LNCaP clone FGC (cell line): Measurements from ENCODE around the gene SLC17A7.

Experiments used
- DNase-seq: peaks from one replicate; pipeline ENCODE4 v3.0.0-alpha.2; 2011; ENCODE audit warnings: low read depth
- H3K4me3 ChIP-seq: 2 replicates; pipeline ENCODE4 v1.5.1; 2011; ENCODE audit warnings: mild to moderate bottlenecking, low read depth, low read length, control low read depth
- CTCF ChIP-seq: IDR thresholded peaks from 2 replicates; pipeline ENCODE4 v1.5.1; 2012; ENCODE audit warnings: mild to moderate bottlenecking; ENCODE audit not compliant: control insufficient read depth, insufficient read depth; ENCODE audit errors: extremely low read depth

SLC17A7 gene

GRCh38 chr19:49403404-49404187, 37.7 kb downstream of the SLC17A7 start:
- TF ChIP-seq CTCF: no peak
- no peak for DNase-seq
- no peak overlapping the region for H3K4me3 ChIP-seq

DNA sequence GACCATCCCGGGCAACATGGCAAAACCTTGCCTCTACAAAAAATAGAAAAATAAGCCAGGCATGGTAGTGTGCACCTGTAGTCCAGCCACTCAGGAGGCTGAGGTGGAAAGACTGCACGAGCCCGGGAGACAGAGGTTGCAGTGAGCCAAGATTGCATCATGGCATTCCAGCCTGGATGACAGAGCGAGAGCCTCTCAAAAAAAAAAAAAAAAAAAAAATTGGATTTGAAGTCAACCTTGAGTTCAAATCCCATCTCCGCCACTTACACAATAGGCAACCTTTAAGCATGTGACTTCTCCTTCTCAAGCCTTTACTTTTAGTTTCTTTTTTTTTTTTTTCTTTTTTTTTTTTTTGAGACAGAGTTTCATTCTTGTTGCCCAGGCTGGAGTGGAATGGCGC, 41.3 kb downstream of the SLC17A7 start:
- no peak for TF ChIP-seq CTCF
- DNase-seq: no peak
- no peak overlapping the region for H3K4me3 ChIP-seq

DNA sequence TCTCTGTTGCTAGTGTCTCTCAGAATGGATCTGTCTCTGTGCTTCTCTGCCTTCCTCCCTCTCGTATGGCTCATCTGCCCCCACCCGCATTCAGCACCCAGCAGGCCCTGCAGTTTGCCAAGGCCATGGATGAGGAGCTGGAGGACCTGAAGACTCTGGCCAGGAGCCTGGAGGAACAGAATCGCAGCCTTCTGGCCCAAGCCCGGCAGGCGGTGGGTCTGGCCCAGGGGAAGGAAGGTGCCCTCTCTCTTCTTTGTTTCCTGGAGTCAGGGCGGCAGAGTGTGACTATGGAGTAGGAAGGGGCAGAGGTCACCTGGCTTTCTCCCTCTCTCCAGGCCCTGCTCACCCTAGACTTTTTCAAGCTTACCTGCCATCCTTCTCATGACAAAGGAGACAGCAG, 42.4 kb downstream of the SLC17A7 start:
- TF ChIP-seq CTCF: no peak
- no peak for DNase-seq
- no peak overlapping the region for H3K4me3 ChIP-seq

GRCh38 chr19:49398001-49398615, 43.2 kb downstream of the SLC17A7 start:
- TF ChIP-seq CTCF: no peak
- no peak for DNase-seq
- no peak overlapping the region for H3K4me3 ChIP-seq

DNA sequence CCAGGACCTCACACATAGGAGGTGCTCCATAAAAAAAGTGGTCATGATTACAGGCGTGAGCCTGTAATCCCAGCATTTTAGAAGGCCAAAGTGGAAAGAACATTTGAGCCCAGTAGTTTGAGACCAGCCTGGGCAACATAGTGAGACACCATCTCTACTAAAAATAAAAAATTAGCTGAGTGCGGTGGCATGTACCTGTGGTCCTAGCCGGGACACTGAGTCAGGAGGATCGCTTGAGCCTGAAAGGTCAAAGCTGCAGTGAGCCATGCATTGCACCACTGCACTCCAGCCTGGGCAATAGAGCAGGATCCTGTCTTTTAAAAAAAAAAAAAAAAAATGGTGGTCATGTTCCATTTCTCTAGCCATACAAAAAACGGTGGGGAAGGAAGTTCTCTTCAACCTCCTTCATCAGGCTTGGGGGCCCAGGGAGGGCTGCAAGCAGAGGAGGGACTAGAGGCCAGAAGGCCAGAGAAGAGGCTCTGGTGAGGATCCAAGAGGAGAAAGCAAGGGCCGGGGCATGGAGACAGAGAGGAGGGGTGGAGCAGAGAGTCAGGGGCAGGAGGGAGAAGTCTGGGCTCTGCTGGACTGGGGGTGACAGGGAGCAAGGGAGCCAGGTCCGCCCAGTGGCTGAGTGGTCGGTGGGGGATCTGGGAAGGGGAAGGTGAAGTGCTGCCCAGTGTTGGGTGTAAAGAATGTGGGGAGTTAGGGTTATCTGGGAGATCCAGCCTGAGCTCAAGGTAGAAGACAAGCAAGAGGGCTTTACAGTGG, 44.4 kb downstream of the SLC17A7 start:
- H3K4me3 ChIP-seq: no peak overlapping the region
- DNase-seq: no peak
- no peak for TF ChIP-seq CTCF

GRCh38 chr19:49395581-49396407, 45.5 kb downstream of the SLC17A7 start:
- no peak for DNase-seq
- no peak for TF ChIP-seq CTCF
- H3K4me3 ChIP-seq: no peak overlapping the region
